ENCODE data around the gene CCL5.

CCL5 gene

DNA sequence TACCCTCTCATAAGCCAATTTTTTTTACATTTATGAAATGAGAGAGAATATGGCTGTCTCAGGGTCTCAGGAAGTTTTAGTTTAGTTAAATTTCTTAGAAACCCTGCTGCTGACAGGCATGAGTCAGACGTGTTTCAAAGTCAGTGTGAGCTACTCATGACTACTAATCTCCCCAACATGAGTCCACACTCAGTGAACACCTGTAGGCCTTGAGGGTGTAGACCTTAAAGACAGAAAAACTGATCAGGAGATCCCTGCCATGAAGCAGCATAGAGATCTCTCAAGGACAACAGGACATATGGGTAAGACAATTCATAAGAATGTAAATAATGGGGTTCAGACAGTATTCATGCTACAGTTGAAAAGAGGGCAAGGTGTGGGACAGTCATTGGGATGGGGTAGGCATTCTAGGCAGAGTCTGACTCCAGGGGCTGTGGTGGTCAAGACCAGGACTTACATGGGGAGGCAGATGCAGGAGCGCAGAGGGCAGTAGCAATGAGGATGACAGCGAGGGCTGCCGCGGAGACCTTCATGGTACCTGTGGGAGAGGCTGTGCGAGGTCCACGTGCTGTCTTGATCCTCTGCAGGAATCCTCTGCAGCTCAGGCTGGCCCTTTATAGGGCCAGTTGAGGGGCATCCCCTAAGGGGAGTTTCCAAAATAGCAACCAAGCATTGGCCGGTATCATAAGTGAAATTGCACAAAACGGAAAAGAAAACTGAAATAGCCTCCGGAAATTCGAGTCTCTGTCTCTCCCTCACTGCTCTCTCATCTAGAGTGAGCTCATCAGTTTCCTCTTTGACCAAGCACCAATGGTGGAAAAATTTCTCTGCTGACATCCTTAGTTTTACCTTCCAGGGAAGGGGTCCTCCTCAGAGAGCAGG lies at the start of gene CCL5:
Gene CCL5 (minus strand): TSS at position 588 of the 882 bp plus-strand sequence.
- DNase-seq, result no peak

GRCh38 chr17:35927714-35928113 lies 47.6 kb upstream of the CCL5 start:
- DNase-seq, result no peak

DNA sequence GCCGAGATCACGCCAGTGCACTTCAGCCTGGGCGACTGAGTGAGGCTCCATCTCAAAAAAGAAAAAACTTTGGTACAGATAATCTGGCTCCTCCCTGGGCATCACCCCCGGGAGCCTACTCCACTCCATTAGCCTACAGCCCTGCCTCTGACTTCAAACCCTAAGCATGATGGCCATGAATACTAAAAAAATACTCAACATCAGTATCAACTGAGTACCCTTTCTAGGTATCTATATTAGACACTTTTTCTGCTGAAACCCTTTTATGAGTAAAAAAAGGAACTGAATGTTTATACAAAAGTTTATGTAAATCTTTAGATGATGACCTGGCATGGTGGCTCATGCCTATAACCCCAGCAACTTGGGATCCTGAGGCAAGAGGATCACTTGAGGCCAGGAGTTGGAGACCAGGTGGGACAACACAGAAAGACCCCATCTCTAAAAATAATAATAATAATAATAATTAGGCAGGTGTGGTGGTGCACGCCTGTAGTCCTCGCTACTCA lies 43.5 kb upstream of the CCL5 start:
- DNase-seq, result no peak

DNA sequence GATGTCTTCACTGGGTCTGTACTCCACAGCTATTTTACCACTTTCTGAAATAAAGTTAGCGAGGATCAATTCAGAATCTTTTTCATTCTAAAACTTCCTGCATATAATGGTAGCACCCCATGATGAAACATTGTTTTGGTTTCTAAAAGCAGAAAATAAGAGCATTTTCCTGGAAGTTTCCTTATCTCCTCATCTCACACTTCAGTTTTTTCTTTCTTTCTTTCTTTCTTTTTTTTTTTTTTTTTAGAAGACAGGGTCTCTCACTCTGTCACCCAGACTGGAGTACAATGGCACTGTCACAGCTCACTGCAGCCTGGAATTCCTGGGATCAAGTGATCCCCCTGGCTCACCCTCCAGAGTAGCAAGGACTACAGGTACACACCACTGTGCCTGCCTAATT lies 40.1 kb upstream of the CCL5 start:
- DNase-seq, result no peak

DNA sequence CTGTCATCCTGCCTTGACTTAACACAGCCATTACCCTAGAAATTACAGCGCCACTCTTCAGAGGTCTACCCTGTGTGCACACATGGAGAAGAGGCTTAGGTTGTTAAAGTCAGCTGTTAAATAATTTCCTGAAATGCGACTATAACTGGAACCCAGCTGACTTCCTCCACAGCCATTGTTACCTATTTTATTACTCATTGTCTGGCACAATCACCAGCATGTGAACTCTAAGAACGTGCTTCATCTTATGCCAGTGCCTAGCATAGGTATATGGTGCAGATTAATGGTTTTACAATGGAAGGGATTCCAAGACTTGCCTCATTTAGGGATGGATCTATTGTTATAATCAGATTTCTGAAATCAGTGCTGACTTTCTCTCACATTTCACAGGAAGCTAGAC lies 38.5 kb upstream of the CCL5 start:
- DNase-seq, result no peak

DNA sequence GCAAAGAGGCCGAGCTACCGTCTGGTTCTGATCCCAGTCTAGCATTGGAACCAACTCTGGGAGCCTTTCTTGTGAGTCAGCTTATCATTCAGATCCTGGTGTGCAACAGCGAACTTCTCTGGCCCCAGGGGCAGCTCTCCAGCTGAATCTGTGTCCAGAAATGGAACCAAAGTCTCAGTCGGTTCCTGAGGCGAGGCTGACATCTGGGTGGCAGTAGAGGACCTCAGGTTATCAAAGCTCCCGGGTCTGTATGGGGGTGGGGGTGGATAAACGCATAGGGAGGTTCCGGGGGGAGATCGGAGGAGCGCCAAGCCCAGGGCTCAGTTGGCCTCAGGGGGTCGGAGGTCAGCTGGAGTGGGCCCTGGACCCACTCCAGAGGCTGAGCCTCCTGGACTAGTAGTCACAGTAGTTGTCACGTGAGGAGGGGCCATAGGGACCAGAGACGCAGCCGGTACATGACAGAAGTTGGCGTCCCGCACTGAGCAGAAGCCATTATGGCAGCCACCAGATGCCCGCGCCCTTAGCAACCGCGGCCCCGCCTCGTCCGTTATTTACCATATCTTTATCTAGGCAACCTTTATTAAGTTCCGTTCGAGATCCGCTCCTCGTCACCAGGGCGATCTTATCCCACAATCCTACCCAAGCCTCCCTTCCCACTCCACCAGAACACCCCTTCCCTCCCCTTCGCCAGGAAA lies 37.5 kb upstream of the CCL5 start:
- DNase-seq, result no peak

- DNase-seq, result no peak
These were observed 35.2 kb upstream of the CCL5 start for GRCh38 chr17:35915153-35915964.

- DNase-seq, result no peak
These were observed 34.2 kb upstream of the CCL5 start for GRCh38 chr17:35914354-35914753.

- no peak for DNase-seq
These were observed 33.4 kb upstream of the CCL5 start for GRCh38 chr17:35913609-35914008.

GRCh38 chr17:35912942-35913341 lies 32.8 kb upstream of the CCL5 start:
- DNase-seq, result no peak

DNA sequence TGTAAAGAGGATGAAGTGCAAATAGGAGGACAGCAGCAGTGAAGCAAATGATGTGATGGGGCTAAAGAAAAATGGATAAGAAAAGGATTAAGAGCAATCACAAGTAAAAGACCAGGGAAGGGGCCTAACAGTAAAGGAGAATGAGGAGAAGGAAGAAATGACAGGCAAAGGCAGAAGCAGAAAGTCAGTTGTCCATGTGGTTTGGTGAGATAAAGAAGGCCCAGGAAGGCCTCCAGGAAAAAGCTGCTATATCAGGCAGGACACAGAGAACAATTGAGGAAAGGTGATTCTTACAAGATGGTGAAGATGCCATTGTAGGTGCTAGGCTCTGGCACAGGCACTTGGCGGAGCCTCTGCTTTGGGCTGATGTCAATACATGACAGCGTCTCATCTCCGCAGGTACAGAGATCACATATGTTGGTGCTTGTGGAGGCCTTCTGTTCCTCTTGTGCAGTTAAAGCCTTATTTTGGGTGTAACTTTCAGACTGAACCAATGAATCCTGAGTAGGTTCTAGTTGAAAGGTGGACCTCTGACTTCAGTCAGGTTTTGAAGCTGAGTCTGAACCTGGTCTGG lies 32.3 kb upstream of the CCL5 start:
- DNase-seq, result no peak

GRCh38 chr17:35909408-35909807 lies 29.2 kb upstream of the CCL5 start:
- no peak for DNase-seq

DNA sequence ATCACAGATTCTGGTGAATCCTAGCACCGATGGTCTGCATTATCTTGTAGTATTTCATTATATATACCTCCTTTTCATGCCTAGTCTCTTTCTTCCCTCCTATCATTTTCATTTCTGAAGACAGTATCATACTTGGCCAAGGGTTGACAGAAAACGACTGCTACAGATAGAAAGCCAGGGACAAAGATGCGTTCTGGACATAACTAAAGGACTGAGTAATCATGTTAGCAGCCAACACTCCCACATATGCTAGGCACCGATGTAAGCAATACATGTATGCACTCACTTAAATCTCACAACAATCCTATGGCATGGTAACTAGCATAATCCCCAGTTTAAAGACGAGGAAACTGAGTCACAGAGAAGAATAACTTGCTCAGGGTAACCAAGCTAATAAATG lies 27.5 kb upstream of the CCL5 start:
- no peak for DNase-seq

GRCh38 chr17:35906926-35907637 lies 26.9 kb upstream of the CCL5 start:
- no peak for DNase-seq

DNA sequence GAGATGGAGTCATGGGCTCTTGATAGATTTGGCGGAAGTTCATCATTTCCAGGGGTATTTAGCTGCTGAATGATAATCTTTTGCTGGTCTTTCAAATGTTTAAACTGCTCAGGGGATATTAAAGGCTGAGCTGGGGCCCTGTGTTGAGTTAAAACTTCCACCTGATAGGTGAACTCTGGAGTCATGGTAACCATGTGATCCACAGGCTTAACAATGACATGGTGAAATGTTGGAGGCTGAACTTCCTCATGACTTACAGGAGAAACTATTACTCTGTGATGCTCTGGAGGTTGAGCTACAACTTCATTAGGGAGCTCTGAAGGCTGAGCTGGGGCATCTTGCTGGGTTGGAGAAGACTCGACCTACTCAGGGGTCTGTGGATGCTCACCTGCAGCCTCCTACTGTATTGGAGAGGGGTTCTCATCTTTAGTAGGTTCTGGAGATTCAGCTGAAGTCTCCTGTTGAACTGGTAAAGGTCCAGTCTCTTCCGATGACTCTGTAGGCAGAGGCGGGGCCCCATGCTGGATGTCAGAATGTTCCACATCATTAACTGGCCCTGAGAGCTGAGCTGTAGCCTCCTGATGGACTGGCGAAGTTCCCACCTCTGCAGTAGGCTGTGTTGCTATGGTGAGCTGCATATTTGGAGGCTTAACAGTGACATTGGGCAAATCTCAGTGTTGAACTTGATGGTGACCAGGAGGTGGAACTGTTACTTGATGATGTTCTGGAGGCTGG lies 26.2 kb upstream of the CCL5 start:
- DNase-seq, result no peak

GRCh38 chr17:35903451-35903850 lies 23.3 kb upstream of the CCL5 start:
- no peak for DNase-seq

DNA sequence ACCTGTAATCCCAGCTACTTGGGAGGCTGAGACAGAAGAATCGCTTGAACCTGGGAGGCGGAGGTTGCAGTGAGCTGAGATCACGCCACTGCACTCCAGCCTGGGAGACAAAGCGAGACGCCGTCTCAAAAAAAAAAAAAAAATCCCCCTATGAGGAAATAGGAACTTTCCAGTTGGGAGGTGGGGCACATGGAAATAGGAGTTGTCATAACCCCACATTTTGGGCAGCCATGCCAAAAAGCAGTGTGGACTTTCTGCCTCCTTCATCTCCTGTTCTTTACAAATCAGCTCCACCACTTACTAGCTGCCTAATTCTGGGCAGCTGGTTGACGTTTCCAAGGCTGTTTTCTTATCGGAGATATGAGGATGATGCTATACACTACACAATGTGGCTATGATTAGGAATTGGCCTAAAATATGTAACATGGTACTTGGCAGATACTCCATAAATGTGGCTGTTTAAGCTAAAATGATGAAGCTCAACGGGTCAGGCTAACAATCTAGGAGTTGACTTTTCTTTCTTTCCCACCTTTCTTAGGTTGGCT lies 21.5 kb upstream of the CCL5 start:
- DNase-seq, result no peak

DNA sequence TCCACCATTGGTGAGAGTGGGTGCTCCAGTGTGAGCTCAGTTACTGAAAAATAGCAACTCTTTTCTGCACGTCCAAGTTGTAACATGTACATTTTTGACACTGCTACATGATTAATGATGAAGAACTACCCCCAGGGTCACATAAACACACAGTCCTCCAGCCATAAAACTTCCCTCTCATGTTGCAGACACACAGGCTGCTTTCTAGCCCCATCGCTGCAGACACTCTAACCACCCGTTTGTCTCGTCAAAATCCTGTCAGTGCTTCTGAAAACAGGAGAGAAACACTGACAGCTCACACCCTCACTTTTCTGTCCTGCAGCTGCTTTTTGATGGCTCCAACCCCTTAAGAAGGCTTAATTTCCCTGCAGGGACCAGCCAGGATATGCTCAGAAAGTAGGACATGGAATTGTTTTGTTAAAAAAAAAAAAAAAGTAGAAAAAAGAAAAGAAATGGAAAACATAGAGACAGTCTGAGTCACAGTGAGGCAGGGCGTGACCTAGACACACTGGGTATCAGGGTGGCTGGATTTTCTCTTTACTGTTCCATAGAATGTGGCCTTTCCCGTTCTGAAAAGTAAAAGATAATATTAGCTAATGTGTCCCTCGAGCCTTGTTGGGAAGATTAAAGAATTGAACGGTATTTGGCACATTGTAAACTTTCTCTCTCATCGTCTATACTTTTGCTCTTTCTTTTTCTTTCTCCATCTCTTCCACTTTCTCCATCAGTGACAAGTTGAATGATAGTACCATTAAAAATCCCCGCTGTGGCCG lies 20.7 kb upstream of the CCL5 start:
- no peak for DNase-seq

- no peak for DNase-seq
These were observed 20.1 kb upstream of the CCL5 start for GRCh38 chr17:35900280-35900679.
